K562 (cell line): ENCODE measurements around the gene USP2. TPM values are rescaled to one million over a fixed set of nuclear protein-coding genes. Genes with fewer than 3 reads are reported as not detected.
A peak's percentile ranks its signal among the peaks of the same experiment; 100 is the strongest.

Experiments used
- CGGBP1 ChIP-seq: fragments of 250-450 bp; sonication (Bioruptor Pico); IDR thresholded peaks from 2 replicates; pipeline ENCODE4 v1.9.0; 2021; ENCODE audit warnings: mild to moderate bottlenecking
- DDX20 ChIP-seq: fragments of 450-650 bp; IDR thresholded peaks from 2 replicates; pipeline ENCODE4 v1.6.1; 2016; ENCODE audit warnings: missing genetic modification characterization, low read depth, mild to moderate bottlenecking, missing compliant biosample characterization, moderate library complexity
- GATAD2B ChIP-seq: fragments of 450-650 bp; IDR thresholded peaks from 2 replicates; pipeline ENCODE4 v1.6.1; 2017; ENCODE audit warnings: mild to moderate bottlenecking, borderline replicate concordance
- GTF2F1 ChIP-seq: IDR thresholded peaks from 2 replicates; pipeline ENCODE4 v1.6.1; 2011; ENCODE audit warnings: low read depth, low read length, improper control_type of control experiment
- MAZ ChIP-seq, 2 experiments: fragments of 450-650 bp in 1 of 2; sonication (generic) in 1 of 2; formaldehyde crosslinking; IDR thresholded peaks in 1 of 2; conservative IDR thresholded peaks in 1 of 2; 2 replicates each; pipeline versions ENCODE4 v1.4.0 to v1.5.0; 2020; ENCODE audit warnings: mild to moderate bottlenecking in 1 of 2, missing genetic modification reagents in 1 of 2
- MBD1 ChIP-seq: fragments of 250-450 bp; sonication (Bioruptor Pico); IDR thresholded peaks from 2 replicates; pipeline ENCODE4 v1.8.0; 2022; ENCODE audit warnings: inconsistent platforms
- MEF2D ChIP-seq: conservative IDR thresholded peaks from 2 replicates; pipeline ENCODE4 v1.6.1; 2016; ENCODE audit warnings: low read depth, missing genetic modification characterization, missing compliant biosample characterization
- NCOA4 ChIP-seq: fragments of 450-650 bp; IDR thresholded peaks from 2 replicates; pipeline ENCODE4 v1.6.1; 2018; ENCODE audit warnings: mild to moderate bottlenecking; ENCODE audit not compliant: partially characterized antibody
- NCOR1 ChIP-seq: fragments of 450-650 bp; IDR thresholded peaks from 2 replicates; pipeline ENCODE4 v1.6.1; 2016; ENCODE audit warnings: mild to moderate bottlenecking, moderate library complexity
- NFIX ChIP-seq: fragments of 250-450 bp; sonication (Bioruptor Pico); IDR thresholded peaks from 2 replicates; pipeline ENCODE4 v1.4.0; 2020; ENCODE audit warnings: low read depth, mild to moderate bottlenecking, moderate library complexity
- NKRF ChIP-seq: fragments of 450-650 bp; IDR thresholded peaks from 2 replicates; pipeline ENCODE4 v1.6.1; 2016; ENCODE audit warnings: borderline replicate concordance
- NONO ChIP-seq, 2 experiments: fragments of 200-400 bp in 1 of 2; fragments of 450-650 bp in 1 of 2; formaldehyde crosslinking in 1 of 2; IDR thresholded peaks; 2 replicates each; pipeline ENCODE4 v1.6.1; 2017; ENCODE audit warnings: low read depth in 2 of 2, mild to moderate bottlenecking in 2 of 2, moderate library complexity in 2 of 2, low read length in 1 of 2
- NR2C1 ChIP-seq, 2 experiments: fragments of 450-650 bp; IDR thresholded peaks; 2 replicates each; pipeline ENCODE4 v1.6.1; 2017; ENCODE audit warnings: mild to moderate bottlenecking in 2 of 2, antibody characterized with exemption in 1 of 2, inconsistent platforms in 1 of 2, missing compliant biosample characterization in 1 of 2, missing genetic modification characterization in 1 of 2
- POLR2H ChIP-seq: IDR thresholded peaks from 2 replicates; pipeline ENCODE4 v1.6.1; 2016; ENCODE audit warnings: missing genetic modification characterization, low read depth, mild to moderate bottlenecking, control low read depth, missing compliant biosample characterization, moderate library complexity
- TAF7 ChIP-seq: fragments of 450-650 bp; IDR thresholded peaks from 2 replicates; pipeline ENCODE4 v1.6.1; 2016; ENCODE audit warnings: missing genetic modification characterization, missing compliant biosample characterization
- ZBED1 ChIP-seq: IDR thresholded peaks from 2 replicates; pipeline ENCODE4 v1.6.1; 2014
- ZKSCAN8 ChIP-seq: fragments of 200-800 bp; sonication (Bioruptor generic); IDR thresholded peaks from 2 replicates; pipeline ENCODE4 v1.6.1; 2016; ENCODE audit warnings: missing genetic modification characterization, missing compliant biosample characterization
- ZNF224 ChIP-seq: sonication (generic); formaldehyde crosslinking; IDR thresholded peaks from 2 replicates; pipeline ENCODE4 v1.8.0; 2022; ENCODE audit warnings: mild to moderate bottlenecking, missing genetic modification reagents
- ZNF24 ChIP-seq: fragments of 450-650 bp; IDR thresholded peaks from 2 replicates; pipeline ENCODE4 v1.6.1; 2016
- ZNF316 ChIP-seq: fragments of 450-650 bp; IDR thresholded peaks from 2 replicates; pipeline ENCODE4 v1.6.1; 2016
- ZNF384 ChIP-seq: IDR thresholded peaks from 2 replicates; pipeline ENCODE4 v1.6.1; 2012; ENCODE audit warnings: low read depth, low read length, improper control_type of control experiment
- ZNF445 ChIP-seq: fragments of 250-450 bp; sonication (Bioruptor Pico); IDR thresholded peaks from 2 replicates; pipeline ENCODE4 v1.4.0; 2020; ENCODE audit warnings: low read depth, mild to moderate bottlenecking, moderate library complexity
- ZNF644 ChIP-seq: fragments of 200-800 bp; sonication (Bioruptor generic); IDR thresholded peaks from 2 replicates; pipeline ENCODE4 v1.6.1; 2016; ENCODE audit warnings: low read depth, missing genetic modification characterization, missing compliant biosample characterization
- polyA plus RNA-seq, 8 experiments: library from polyadenylated mRNA; depleted of rRNA in 4 of 8; stranded (reverse) in 5 of 8; unstranded in 3 of 8; fragments of >200 nt; fragmentation: Nextera tagmentation in 2 of 8; fragmentation: Illumina TruSeq in 1 of 8; extraction: Ambion mirVana in 2 of 8; extraction: Trizol in 1 of 8; gene quantifications; 2 replicates each; pipeline versions ENCODE4 v1.2.1 to v1.2.3, GENCODE V29; 2011 to 2014; ENCODE audit warnings: inconsistent platforms in 1 of 8, missing spikeins in 1 of 8
- total RNA-seq, 7 experiments: library from RNA; depleted of rRNA in 6 of 7; stranded (reverse); fragments of >200 nt in 6 of 7; fragmentation: Illumina TruSeq in 2 of 7; extraction: Trizol in 2 of 7; gene quantifications; 2 replicates each; pipeline versions ENCODE4 v1.2.1 to v1.2.3, GENCODE V29; 2011 to 2021; ENCODE audit warnings: low replicate concordance in 1 of 7
- TF ChIP-seq, protein P1 (sequence below): sonication (generic); formaldehyde crosslinking; IDR thresholded peaks from 2 replicates; pipeline ENCODE4 v1.8.0; 2022; ENCODE audit warnings: mild to moderate bottlenecking, missing genetic modification reagents

The USP2 gene
- total and polyA plus RNA-seq, 9 of the 15 experiments (the other 6 are each of a cell fraction or from before 2014, with no cell fraction given), result 2.8 to 16.9 (median 3.9) TPM

GRCh38 chr11:119320776-119321524, 60.5 kb downstream of the USP2 start (continued):
- TF ChIP-seq CGGBP1 (no peak), NKRF (no peak), ZNF224 (no peak), NCOR1 (peak; percentile 49; the same call in 1 of the 2 replicates), POLR2H (tag) (peak; percentile 82), ZNF384 (no peak), ZKSCAN8 (peak; percentile 54; the same call in 1 of the 2 replicates), ZNF445 (CRISPR knock-in tag) (no peak), GTF2F1 (no peak), ZBED1 (peak; percentile 15; the same call in 1 of the 2 replicates), ZNF316 (no peak), NR2C1 (IDR thresholded peaks at IDR 0.05) (no peak), NR2C1 (tag; IDR thresholded peaks at IDR 0.05) (0 out of 2 replicates have a peak, but pooled peaks have one; percentile 10), TAF7 (peak; percentile 44; the same call in 1 of the 2 replicates), NONO (IDR thresholded peaks at IDR 0.05; ENCODE audit: low read depth in 2 of 2, low read length in 1 of 2) (peak; percentile 60 to 61; a peak in 2 of 4 replicates), NFIX (CRISPR knock-in tag) (no peak), ZNF24 (no peak), NCOA4 (no peak), MBD1 (CRISPR knock-in tag) (no peak), DDX20 (tag) (no peak), GATAD2B (peak; percentile 69), MAZ (CRISPR knock-in tag; conservative IDR thresholded peaks at IDR 0.05 in 1 of 2, IDR thresholded peaks at IDR 0.05 in 1 of 2) (peak; percentile 41 to 63; a peak in 2 of 4 replicates), MEF2D (tag) (no peak), ZNF644 (tag) (no peak; the same call in 1 of the 2 replicates)
- TF ChIP-seq, protein P1, sequence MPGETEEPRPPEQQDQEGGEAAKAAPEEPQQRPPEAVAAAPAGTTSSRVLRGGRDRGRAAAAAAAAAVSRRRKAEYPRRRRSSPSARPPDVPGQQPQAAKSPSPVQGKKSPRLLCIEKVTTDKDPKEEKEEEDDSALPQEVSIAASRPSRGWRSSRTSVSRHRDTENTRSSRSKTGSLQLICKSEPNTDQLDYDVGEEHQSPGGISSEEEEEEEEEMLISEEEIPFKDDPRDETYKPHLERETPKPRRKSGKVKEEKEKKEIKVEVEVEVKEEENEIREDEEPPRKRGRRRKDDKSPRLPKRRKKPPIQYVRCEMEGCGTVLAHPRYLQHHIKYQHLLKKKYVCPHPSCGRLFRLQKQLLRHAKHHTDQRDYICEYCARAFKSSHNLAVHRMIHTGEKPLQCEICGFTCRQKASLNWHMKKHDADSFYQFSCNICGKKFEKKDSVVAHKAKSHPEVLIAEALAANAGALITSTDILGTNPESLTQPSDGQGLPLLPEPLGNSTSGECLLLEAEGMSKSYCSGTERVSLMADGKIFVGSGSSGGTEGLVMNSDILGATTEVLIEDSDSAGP (CRISPR knock-in tag), result no peak
